ENCODE measurements around the gene TIAM2. TPM values are rescaled to one million over a fixed set of nuclear protein-coding genes. Genes with fewer than 3 reads are reported as not detected.

The TIAM2 gene
- total RNA-seq, 1 donor from 2014 or later = 21.1 TPM

DNA sequence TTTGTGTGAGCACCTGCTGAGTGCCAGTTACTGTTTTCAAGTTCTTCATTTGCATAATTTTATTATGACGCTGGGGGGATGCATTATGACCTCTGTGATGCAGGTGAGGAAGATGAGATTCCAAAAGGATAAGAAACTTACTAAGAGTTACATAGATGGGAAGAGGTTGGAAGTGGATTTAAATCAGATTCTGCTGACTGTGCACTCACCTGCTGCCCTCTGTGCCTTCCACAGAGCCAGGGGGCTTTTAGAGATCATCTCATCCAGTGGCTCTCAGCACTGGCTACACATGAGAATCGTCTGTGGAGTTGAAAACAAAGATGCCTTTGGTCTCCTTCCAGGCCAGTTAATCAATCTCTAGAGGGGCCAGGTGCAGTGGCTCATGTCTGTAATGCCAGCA, 47.9 kb downstream of the TIAM2 start:
- H3K9me3 Mint-ChIP-seq (ENCODE audit: unreplicated experiment) = no peaks in the 10 kb centered on the region
- no peak for DNase-seq (ENCODE audit: low spot score)
- H3K4me1 Mint-ChIP-seq (ENCODE audit: unreplicated experiment) = peaks cover 6% of the 10 kb centered on the region
- H3K36me3 Mint-ChIP-seq (ENCODE audit: low read depth, unreplicated experiment) = no peaks in the 10 kb centered on the region
- peaks cover 2% of the 10 kb centered on the region for H3K27me3 Mint-ChIP-seq (ENCODE audit: unreplicated experiment)
- H3K27ac Mint-ChIP-seq (ENCODE audit: unreplicated experiment) = no peak overlapping the region
- no peak overlapping the region for H3K4me3 Mint-ChIP-seq (ENCODE audit: unreplicated experiment)
- TF ChIP-seq, protein P1, sequence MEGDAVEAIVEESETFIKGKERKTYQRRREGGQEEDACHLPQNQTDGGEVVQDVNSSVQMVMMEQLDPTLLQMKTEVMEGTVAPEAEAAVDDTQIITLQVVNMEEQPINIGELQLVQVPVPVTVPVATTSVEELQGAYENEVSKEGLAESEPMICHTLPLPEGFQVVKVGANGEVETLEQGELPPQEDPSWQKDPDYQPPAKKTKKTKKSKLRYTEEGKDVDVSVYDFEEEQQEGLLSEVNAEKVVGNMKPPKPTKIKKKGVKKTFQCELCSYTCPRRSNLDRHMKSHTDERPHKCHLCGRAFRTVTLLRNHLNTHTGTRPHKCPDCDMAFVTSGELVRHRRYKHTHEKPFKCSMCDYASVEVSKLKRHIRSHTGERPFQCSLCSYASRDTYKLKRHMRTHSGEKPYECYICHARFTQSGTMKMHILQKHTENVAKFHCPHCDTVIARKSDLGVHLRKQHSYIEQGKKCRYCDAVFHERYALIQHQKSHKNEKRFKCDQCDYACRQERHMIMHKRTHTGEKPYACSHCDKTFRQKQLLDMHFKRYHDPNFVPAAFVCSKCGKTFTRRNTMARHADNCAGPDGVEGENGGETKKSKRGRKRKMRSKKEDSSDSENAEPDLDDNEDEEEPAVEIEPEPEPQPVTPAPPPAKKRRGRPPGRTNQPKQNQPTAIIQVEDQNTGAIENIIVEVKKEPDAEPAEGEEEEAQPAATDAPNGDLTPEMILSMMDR (IDR thresholded peaks at IDR 0.05; ENCODE audit: unreplicated experiment) = no peak

DNA sequence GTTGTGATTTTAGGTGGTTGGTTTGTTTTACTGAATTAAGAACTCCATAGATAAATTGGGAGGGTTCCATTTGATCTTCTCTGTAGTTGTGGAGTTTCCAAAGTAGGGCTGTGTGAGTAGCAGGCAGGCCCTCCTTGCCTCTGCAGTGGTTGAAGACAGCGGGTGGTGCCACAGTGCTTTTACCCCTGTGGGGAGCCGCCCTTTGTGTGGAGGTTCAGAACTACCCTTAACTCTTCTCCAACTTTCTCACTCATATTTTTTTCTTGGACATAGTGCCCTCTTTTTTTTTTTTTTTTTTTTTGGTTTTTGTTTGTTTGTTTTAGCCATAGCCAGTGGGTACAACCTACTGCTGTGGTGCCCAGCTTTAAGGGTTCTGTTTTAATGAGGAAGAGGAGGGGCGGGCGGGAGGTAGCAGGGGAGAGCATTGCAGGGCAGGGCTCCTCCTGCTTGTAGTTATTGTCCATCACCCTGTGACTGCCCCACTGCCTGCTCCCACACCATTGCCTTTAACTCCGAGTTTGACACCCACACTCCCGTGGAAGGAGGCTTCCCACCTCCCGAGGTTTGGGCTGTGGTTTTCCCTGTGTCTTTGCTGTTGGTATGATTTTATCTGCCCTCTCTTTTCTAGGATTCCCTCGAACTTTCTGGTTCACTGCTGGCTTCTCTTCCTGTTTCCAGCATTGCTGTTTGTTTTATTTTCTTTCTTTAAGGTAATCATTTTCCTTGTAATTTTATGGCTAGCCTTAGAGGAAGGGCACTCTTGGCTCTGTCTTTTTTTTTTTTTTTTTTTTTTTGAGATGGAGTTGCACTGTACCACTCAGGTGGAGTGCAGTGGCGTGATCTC, 50.7 kb downstream of the TIAM2 start:
- TF ChIP-seq, protein P1 (IDR thresholded peaks at IDR 0.05; ENCODE audit: unreplicated experiment) = no peak
- Mint-ChIP-seq H3K27me3 (ENCODE audit: unreplicated experiment) (peaks cover 2% of the 10 kb centered on the region), H3K4me1 (ENCODE audit: unreplicated experiment) (peaks cover 4% of the 10 kb centered on the region), H3K4me3 (ENCODE audit: unreplicated experiment) (no peak overlapping the region), H3K9me3 (ENCODE audit: unreplicated experiment) (no peaks in the 10 kb centered on the region), H3K27ac (ENCODE audit: unreplicated experiment) (no peak overlapping the region), H3K36me3 (ENCODE audit: low read depth, unreplicated experiment) (no peaks in the 10 kb centered on the region)
- no peak for DNase-seq (ENCODE audit: low spot score)

GRCh38 chr6:155047523-155047922, 52.4 kb downstream of the TIAM2 start:
- TF ChIP-seq, protein P1 (IDR thresholded peaks at IDR 0.05; ENCODE audit: unreplicated experiment) = no peak
- no peak overlapping the region for H3K27ac Mint-ChIP-seq (ENCODE audit: unreplicated experiment)
- H3K4me1 Mint-ChIP-seq (ENCODE audit: unreplicated experiment) = no peaks in the 10 kb centered on the region
- H3K27me3 Mint-ChIP-seq (ENCODE audit: unreplicated experiment) = peaks cover 2% of the 10 kb centered on the region
- H3K9me3 Mint-ChIP-seq (ENCODE audit: unreplicated experiment) = no peaks in the 10 kb centered on the region
- DNase-seq (ENCODE audit: low spot score) = no peak
- H3K4me3 Mint-ChIP-seq (ENCODE audit: unreplicated experiment) = no peak overlapping the region
- H3K36me3 Mint-ChIP-seq (ENCODE audit: low read depth, unreplicated experiment) = no peaks in the 10 kb centered on the region

DNA sequence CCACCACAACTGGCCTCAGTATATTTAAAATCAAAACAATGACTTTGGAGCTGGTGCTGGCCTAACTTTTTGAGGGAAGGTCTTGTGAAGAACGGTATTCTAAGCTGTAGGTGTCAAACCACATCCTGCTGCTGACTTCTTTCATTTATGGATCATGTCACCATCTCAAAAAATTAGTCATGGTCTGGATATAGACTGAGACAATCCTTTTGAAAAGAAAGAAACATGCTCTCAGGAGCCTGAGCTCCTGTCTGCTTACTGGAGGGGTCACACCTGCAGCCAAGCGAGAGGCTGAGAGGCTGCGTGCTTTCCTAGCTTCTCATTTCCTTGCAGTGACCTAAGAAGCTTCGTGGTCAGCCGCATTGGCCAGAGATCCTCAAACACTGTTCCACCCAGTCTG, 55.2 kb downstream of the TIAM2 start:
- Mint-ChIP-seq H3K9me3 (ENCODE audit: unreplicated experiment) (no peaks in the 10 kb centered on the region), H3K4me3 (ENCODE audit: unreplicated experiment) (no peak overlapping the region)

More for the DNA sequence above, 55.2 kb downstream of the TIAM2 start:
- no peak overlapping the region for H3K27ac Mint-ChIP-seq (ENCODE audit: unreplicated experiment)
- peaks cover 9% of the 10 kb centered on the region for H3K4me1 Mint-ChIP-seq (ENCODE audit: unreplicated experiment)
- no peak for DNase-seq (ENCODE audit: low spot score)
- H3K36me3 Mint-ChIP-seq (ENCODE audit: low read depth, unreplicated experiment) = no peaks in the 10 kb centered on the region
- no peaks in the 10 kb centered on the region for H3K27me3 Mint-ChIP-seq (ENCODE audit: unreplicated experiment)
- TF ChIP-seq, protein P1 (IDR thresholded peaks at IDR 0.05; ENCODE audit: unreplicated experiment) = no peak

Data from endothelial cell (in vitro differentiated cells).